ENCODE data around the gene GRK7.

DNA sequence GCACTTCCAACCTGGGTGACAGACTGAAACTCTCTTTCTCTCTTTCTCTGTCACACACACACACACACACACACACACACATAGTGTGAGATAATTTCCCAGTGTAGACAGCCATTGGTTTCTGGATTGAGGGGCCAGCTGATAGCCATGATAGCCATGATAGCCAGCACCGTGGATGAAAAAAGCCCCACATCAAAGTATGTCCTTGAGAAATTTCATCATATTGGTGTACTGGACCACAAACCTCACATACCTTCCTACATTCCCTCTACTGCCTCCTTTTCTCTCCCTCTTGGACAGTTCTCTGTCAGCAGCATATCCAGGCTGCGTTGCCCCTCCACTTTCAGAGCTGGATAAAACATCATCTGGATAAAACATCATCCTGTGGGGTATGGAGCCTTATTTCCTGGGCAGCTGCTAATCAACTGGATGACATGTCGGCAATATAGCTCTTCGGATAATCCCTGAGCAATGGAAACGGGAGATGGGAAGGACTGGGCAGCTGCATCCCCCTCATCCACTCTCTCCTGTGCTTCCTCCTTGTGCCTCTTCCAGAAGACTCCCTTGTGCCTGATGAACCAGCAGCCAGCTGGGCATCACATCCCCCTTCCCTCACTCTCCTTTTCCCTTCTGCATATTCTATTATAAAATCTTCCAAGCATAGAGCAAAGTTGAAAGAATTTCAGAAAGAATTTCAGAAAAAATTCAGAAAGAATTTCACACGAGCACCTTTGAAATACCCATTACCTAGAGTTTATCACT, 39.3 kb downstream of the GRK7 start:
- TF ChIP-seq, protein P1, sequence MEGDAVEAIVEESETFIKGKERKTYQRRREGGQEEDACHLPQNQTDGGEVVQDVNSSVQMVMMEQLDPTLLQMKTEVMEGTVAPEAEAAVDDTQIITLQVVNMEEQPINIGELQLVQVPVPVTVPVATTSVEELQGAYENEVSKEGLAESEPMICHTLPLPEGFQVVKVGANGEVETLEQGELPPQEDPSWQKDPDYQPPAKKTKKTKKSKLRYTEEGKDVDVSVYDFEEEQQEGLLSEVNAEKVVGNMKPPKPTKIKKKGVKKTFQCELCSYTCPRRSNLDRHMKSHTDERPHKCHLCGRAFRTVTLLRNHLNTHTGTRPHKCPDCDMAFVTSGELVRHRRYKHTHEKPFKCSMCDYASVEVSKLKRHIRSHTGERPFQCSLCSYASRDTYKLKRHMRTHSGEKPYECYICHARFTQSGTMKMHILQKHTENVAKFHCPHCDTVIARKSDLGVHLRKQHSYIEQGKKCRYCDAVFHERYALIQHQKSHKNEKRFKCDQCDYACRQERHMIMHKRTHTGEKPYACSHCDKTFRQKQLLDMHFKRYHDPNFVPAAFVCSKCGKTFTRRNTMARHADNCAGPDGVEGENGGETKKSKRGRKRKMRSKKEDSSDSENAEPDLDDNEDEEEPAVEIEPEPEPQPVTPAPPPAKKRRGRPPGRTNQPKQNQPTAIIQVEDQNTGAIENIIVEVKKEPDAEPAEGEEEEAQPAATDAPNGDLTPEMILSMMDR (IDR thresholded peaks at IDR 0.05) = no peak
- TF ChIP-seq POLR2A (IDR thresholded peaks at IDR 0.05) = no peak
